Adrenal gland (tissue), 12 donors: Measurements from ENCODE around the gene ERBIN. TPM values are rescaled to one million over a fixed set of nuclear protein-coding genes. Genes with fewer than 3 reads are reported as not detected.

Source experiments
- DNase-seq, 7 donors: peaks; one replicate each; pipeline ENCODE4 v3.0.0-alpha.2; 2019 to 2020
- H3K27ac ChIP-seq, 5 donors: fragments of 200-600 bp; sonication (generic) in 4 of 5; 1 replicate in 3 of 5; 2 replicates in 2 of 5; pipeline versions ENCODE4 v1.5.1 to v1.8.0; 2016 to 2020; ENCODE audit warnings: mild to moderate bottlenecking in 1 of 5
- H3K27me3 ChIP-seq: fragments of 200-600 bp; 2 replicates; pipeline ENCODE4 v1.8.0; 2021
- H3K36me3 ChIP-seq, 2 donors: fragments of 200-600 bp; replicated peaks in 1 of 2; 1 replicate in 1 of 2; 2 replicates in 1 of 2; pipeline versions ENCODE4 v1.5.1 to v1.8.0; 2018 to 2022
- H3K4me1 ChIP-seq, 2 donors: fragments of 200-600 bp; replicated peaks in 1 of 2; 1 replicate in 1 of 2; 2 replicates in 1 of 2; pipeline versions ENCODE4 v1.5.1 to v1.8.0; 2018 to 2021
- H3K4me3 ChIP-seq, 4 donors: fragments of 200-600 bp; sonication (generic) in 3 of 4; one replicate each; pipeline ENCODE4 v1.5.1; 2016 to 2018
- H3K9me3 ChIP-seq, 3 donors: fragments of 200-600 bp; sonication (generic) in 1 of 3; replicated peaks in 1 of 3; 1 replicate in 2 of 3; 2 replicates in 1 of 3; pipeline versions ENCODE4 v1.5.1 to v1.8.0; 2016 to 2021
- CTCF ChIP-seq, 6 experiments: fragments of 450-650 bp in 4 of 6; fragments of 200-600 bp in 2 of 6; sonication (generic) in 1 of 6; IDR thresholded peaks; 1 replicate in 5 of 6; 2 replicates in 1 of 6; pipeline versions ENCODE4 v1.5.1 to v1.8.0; 2016 to 2021; ENCODE audit warnings: antibody characterized with exemption in 6 of 6, mild to moderate bottlenecking in 2 of 6, moderate library complexity in 1 of 6
- POLR2A ChIP-seq, 2 donors: fragments of 450-650 bp; IDR thresholded peaks; one replicate each; pipeline ENCODE4 v1.6.1; 2017; ENCODE audit warnings: antibody characterized with exemption in 2 of 2, mild to moderate bottlenecking in 2 of 2, moderate library complexity in 1 of 2
- whole genome bisulfite sequencing, 4 donors: extraction: QIAGEN DNeasy Blood & Tissue Kit in 2 of 4; methylation state at CpG; one replicate each; pipeline versions ENCODE4 v1.1.5 to v1.1.7; 2013 to 2017; 5-methylcytosine and 5-hydroxymethylcytosine counted together
- intact Hi-C, 2 donors: fragments of 100-400 bp; cut with DNase I; formaldehyde crosslinking; loops; one replicate each; pipeline versions ENCODE4 v1.14.1 to v1.15.0; 2022 to 2023
- polyA plus RNA-seq, 3 donors: library from polyadenylated mRNA; stranded (reverse); fragments of 200-250 nt in 2 of 3; fragments of 350-450 nt in 1 of 3; fragmentation: Illumina TruSeq in 1 of 3; extraction: RNeasy Lipid Tissue Mini Kit (QIAGEN cat#74804) in 1 of 3; gene quantifications; one replicate each; pipeline ENCODE4 v1.2.3, GENCODE V29; 2013 to 2014
- total RNA-seq, 9 donors: library from RNA; depleted of rRNA in 4 of 9; stranded (reverse); fragments of >200 nt in 4 of 9; fragments of 120-200 nt in 1 of 9; fragmentation: NEBNext Ultra II Directional in 1 of 9; extraction: Animal tissue kit (Norgen Biotek cat#: 25700) in 1 of 9; gene quantifications; one replicate each; pipeline versions ENCODE4 v1.1.0 to v1.2.4, GENCODE V29; 2013 to 2023
- donor health status: healthy with polysubstance abuse.
- donor health status: Bipolar disorder and iron deficiency.
- donor health status: DM: yes; HTN: yes; CAD: no.
- donor health status: DM: no; HTN: no; CAD: no.
- donor health status: DM: no; HTN: no; CAD: no.
- donor health status: DM: yes; HTN: yes; CAD: no.

ERBIN gene
- total and polyA plus RNA-seq, 12 donors = 10.7 to 74.0 (median 47.0) TPM

GRCh38 chr5:65943771-65944170, 17.4 kb downstream of the ERBIN start:
- peaks cover 0 to 7% of the 10 kb centered on the region in 2 donors for H3K4me1 ChIP-seq

GRCh38 chr5:65946198-65946745, 19.9 kb downstream of the ERBIN start:
- 89 to 100% (median 96%) methylated on average over 2 of the region's 2 CpGs for WGBS, 4 donors
- no peak overlapping the region for H3K27ac ChIP-seq
- H3K36me3 ChIP-seq = no peaks in the 10 kb centered on the region
- H3K4me1 ChIP-seq = peaks cover 2 to 15% of the 10 kb centered on the region in 2 donors
- no peak for TF ChIP-seq CTCF (IDR thresholded peaks at IDR 0.05)
- no peak for TF ChIP-seq POLR2A (IDR thresholded peaks at IDR 0.05)
- no peaks in the 10 kb centered on the region for H3K9me3 ChIP-seq
- no peak overlapping the region for H3K4me3 ChIP-seq
- H3K27me3 ChIP-seq = no peaks in the 10 kb centered on the region
- DNase-seq = no peak
- intact Hi-C loops = no loop called here

More at GRCh38 chr5:65943771-65944170, 17.4 kb downstream of the ERBIN start:
- DNase-seq = no peak
- WGBS, 4 donors = 91 to 97% (median 96%) methylated on average over 5 of the region's 5 CpGs
- H3K27me3 ChIP-seq = no peaks in the 10 kb centered on the region
- no peaks in the 10 kb centered on the region for H3K36me3 ChIP-seq
- H3K9me3 ChIP-seq = no peaks in the 10 kb centered on the region
- H3K27ac ChIP-seq = no peak overlapping the region
- TF ChIP-seq POLR2A (IDR thresholded peaks at IDR 0.05) (no peak), CTCF (IDR thresholded peaks at IDR 0.05) (no peak)
- no peak overlapping the region for H3K4me3 ChIP-seq
- intact Hi-C loops = no loop called here

GRCh38 chr5:65948115-65948747, 21.9 kb downstream of the ERBIN start:
- Histone ChIP-seq H3K9me3 (no peaks in the 10 kb centered on the region), H3K4me3 (no peak overlapping the region), H3K4me1 (peaks cover 7 to 23% of the 10 kb centered on the region in 2 donors), H3K27me3 (no peaks in the 10 kb centered on the region), H3K36me3 (no peaks in the 10 kb centered on the region), H3K27ac (no peak overlapping the region)
- no peak for TF ChIP-seq CTCF (IDR thresholded peaks at IDR 0.05)
- no peak for TF ChIP-seq POLR2A (IDR thresholded peaks at IDR 0.05)
- no peak for DNase-seq
- WGBS, 4 donors = 90 to 94% (median 92%) methylated on average over 4 of the region's 4 CpGs
- intact Hi-C loops = no loop called here

GRCh38 chr5:65951330-65951729, 25.0 kb downstream of the ERBIN start:
- intact Hi-C loops = no loop called here
- Histone ChIP-seq H3K27me3 (no peaks in the 10 kb centered on the region), H3K4me1 (peaks cover 7 to 21% of the 10 kb centered on the region in 2 donors), H3K36me3 (no peaks in the 10 kb centered on the region), H3K9me3 (no peaks in the 10 kb centered on the region), H3K4me3 (no peak overlapping the region), H3K27ac (no peak overlapping the region)
- no peak for DNase-seq
- 58 to 69% (median 67%) methylated on average over 3 of the region's 3 CpGs for WGBS, 4 donors
- TF ChIP-seq POLR2A (IDR thresholded peaks at IDR 0.05) = no peak
- no peak for TF ChIP-seq CTCF (IDR thresholded peaks at IDR 0.05)
